B cell (primary cell): ENCODE results near the gene ARL17B. TPM values are rescaled to one million over a fixed set of nuclear protein-coding genes. Genes with fewer than 3 reads are reported as not detected.
A peak's percentile ranks its signal among the peaks of the same experiment; 100 is the strongest.
"Not testable (repeated sequence)": the region's sequence is repeated elsewhere in the genome, so short reads cannot be mapped to it uniquely, and the experiment has no call there.

Source experiments
- ATAC-seq: fragments of 200-7000 bp; cut with Tn5 transposase; one replicate; pipeline ENCODE4 v1.10.0; 2021; ENCODE audit warnings: low read depth, mild to moderate bottlenecking, moderate number of reproducible peaks, moderate library complexity
- CTCF ChIA-PET: fragments of 350-600 bp; sonication (Branson Sonifier 250); formaldehyde crosslinking; loops from one replicate; lab custom pipeline; 2021; ENCODE audit warnings: antibody characterized with exemption, inconsistent platforms; lab: Charles Lee
- POLR2A ChIA-PET: fragments of 350-600 bp; sonication (Branson Sonifier 250); formaldehyde crosslinking; loops from one replicate; lab custom pipeline; 2021; ENCODE audit warnings: antibody characterized with exemption; lab: Charles Lee
- DNase-seq: peaks from one replicate; pipeline ENCODE4 v3.0.0; 2013
- H2AFZ ChIP-seq: 2 replicates; pipeline ENCODE4 v1.6.1; 2012; ENCODE audit warnings: mild to moderate bottlenecking, low read depth, low read length; ENCODE audit not compliant: insufficient read depth, poor library complexity, severe bottlenecking
- H3K27ac ChIP-seq, 2 donors: 1 replicate in 1 of 2; 2 replicates in 1 of 2; pipeline ENCODE4 v1.5.1; 2012 to 2013; ENCODE audit warnings: low read length in 2 of 2, mild to moderate bottlenecking in 2 of 2, moderate library complexity in 1 of 2
- H3K27me3 ChIP-seq, 4 experiments: fragments of 200-600 bp in 1 of 4; sonication (generic) in 1 of 4; replicated peaks in 1 of 4; 1 replicate in 2 of 4; 2 replicates in 2 of 4; pipeline versions ENCODE4 v1.6.1 to v1.7.0; 2013 to 2016; ENCODE audit warnings: low read length in 3 of 4, mild to moderate bottlenecking in 2 of 4, mixed read lengths in 1 of 4, moderate library complexity in 1 of 4; ENCODE audit not compliant: insufficient read depth in 4 of 4, control insufficient read depth in 3 of 4; ENCODE audit errors: control extremely low read depth in 1 of 4
- H3K36me3 ChIP-seq, 2 experiments: replicated peaks in 1 of 2; 1 replicate in 1 of 2; 2 replicates in 1 of 2; pipeline versions ENCODE4 v1.6.1 to v1.7.1; 2013; ENCODE audit warnings: low read length in 1 of 2; ENCODE audit not compliant: insufficient read depth in 2 of 2, control insufficient read depth in 1 of 2; ENCODE audit errors: control extremely low read depth in 1 of 2, extremely low read depth in 1 of 2
- H3K4me1 ChIP-seq, 2 donors: fragments of 200-600 bp in 1 of 2; sonication (generic) in 1 of 2; 1 replicate in 1 of 2; 2 replicates in 1 of 2; pipeline versions ENCODE4 v1.5.1 to v1.6.1; 2013 to 2017; ENCODE audit warnings: low read length in 2 of 2; ENCODE audit not compliant: control insufficient read depth in 2 of 2, insufficient read depth in 2 of 2
- H3K4me2 ChIP-seq: replicated peaks from 2 replicates; pipeline ENCODE3; 2012; ENCODE audit warnings: mild to moderate bottlenecking, low read depth, low read length; ENCODE audit not compliant: poor library complexity, severe bottlenecking
- H3K4me3 ChIP-seq, 5 experiments: fragments of 200-600 bp in 1 of 5; sonication (generic) in 1 of 5; 1 replicate in 3 of 5; 2 replicates in 2 of 5; pipeline versions ENCODE4 v1.5.1 to v1.7.0; 2011 to 2016; ENCODE audit warnings: low read length in 4 of 5, mild to moderate bottlenecking in 4 of 5, low read depth in 2 of 5, control low read depth in 1 of 5, moderate library complexity in 1 of 5; ENCODE audit not compliant: insufficient read depth in 1 of 5; ENCODE audit errors: control extremely low read depth in 1 of 5, extremely low read depth in 1 of 5
- H3K79me2 ChIP-seq: fragments of 200-600 bp; sonication (generic); one replicate; pipeline ENCODE4 v1.6.0; 2016; ENCODE audit warnings: low read length; ENCODE audit not compliant: control insufficient read depth, insufficient read depth
- H3K9ac ChIP-seq: fragments of 200-600 bp; sonication (generic); 2 replicates; pipeline ENCODE4 v1.6.1; 2017; ENCODE audit warnings: mild to moderate bottlenecking, low read length, moderate library complexity
- H3K9me3 ChIP-seq, 3 donors: one replicate each; pipeline versions ENCODE4 v1.6.1 to v1.7.1; 2013; ENCODE audit warnings: low read length in 2 of 3; ENCODE audit not compliant: control insufficient read depth in 2 of 3, insufficient read depth in 1 of 3; ENCODE audit errors: control extremely low read depth in 1 of 3
- H4K20me1 ChIP-seq: 2 replicates; pipeline ENCODE4 v1.6.0; 2012; ENCODE audit warnings: mild to moderate bottlenecking, low read length; ENCODE audit not compliant: insufficient read depth, control insufficient read depth, poor library complexity, severe bottlenecking
- H3K27ac Mint-ChIP-seq: one replicate; pipeline ENCODE4 v1.8.0; 2021; ENCODE audit warnings: mixed read lengths
- H3K27me3 Mint-ChIP-seq: one replicate; pipeline ENCODE4 v1.8.0; 2021; ENCODE audit warnings: mixed read lengths
- H3K4me1 Mint-ChIP-seq: one replicate; pipeline ENCODE4 v1.8.0; 2021; ENCODE audit warnings: mixed read lengths
- H3K4me3 Mint-ChIP-seq: one replicate; pipeline ENCODE4 v1.8.0; 2021; ENCODE audit warnings: mixed read lengths
- H3K9me3 Mint-ChIP-seq: one replicate; pipeline ENCODE4 v1.8.0; 2022; ENCODE audit warnings: mixed read lengths; ENCODE audit not compliant: insufficient read depth
- WGBS: methylation state at CpG from one replicate; pipeline ENCODE4 v1.1.5; 2013; ENCODE audit warnings: missing lambda C conversion rate; ENCODE audit not compliant: insufficient coverage; 5-methylcytosine and 5-hydroxymethylcytosine counted together
- intact Hi-C: fragments of 100-400 bp; cut with micrococcal nuclease; formaldehyde crosslinking; loops from one replicate; pipeline ENCODE4 v1.10.0; 2022
- polyA plus RNA-seq: library from polyadenylated mRNA; depleted of rRNA; stranded (reverse); fragments of >200 nt; gene quantifications from 2 replicates; pipeline ENCODE4 v1.2.3, GENCODE V29; 2012
- total RNA-seq, 2 donors: library from RNA; stranded (reverse); fragments of 120-200 nt in 1 of 2; gene quantifications; 1 replicate in 1 of 2; 2 replicates in 1 of 2; pipeline versions ENCODE4 v1.2.3 to v1.2.4, GENCODE V29; 2013 to 2022

Gene ARL17B
- total and polyA plus RNA-seq, 2 donors (not counting 1 experiment from before 2014, with no cell fraction given), result 6.8 to 33.4 TPM

GRCh38 chr17:46367520-46367919 lies 6.0 kb upstream of the ARL17B start:
- DNase-seq, H3K4me1 ChIP-seq, H3K4me1 Mint-ChIP-seq, H3K27ac ChIP-seq, H4K20me1 ChIP-seq, H3K27ac Mint-ChIP-seq, POLR2A ChIA-PET, H3K79me2 ChIP-seq, H3K9ac ChIP-seq, H3K36me3 ChIP-seq, CTCF ChIA-PET, intact Hi-C loops, H3K4me3 ChIP-seq, H3K27me3 ChIP-seq, H3K4me2 ChIP-seq, H3K9me3 ChIP-seq, H2AFZ ChIP-seq, H3K27me3 Mint-ChIP-seq, ATAC-seq, H3K9me3 Mint-ChIP-seq, H3K4me3 Mint-ChIP-seq: not testable (repeated sequence)
- no CpG with 5 or more reads among the region's 3 CpGs for WGBS

DNA sequence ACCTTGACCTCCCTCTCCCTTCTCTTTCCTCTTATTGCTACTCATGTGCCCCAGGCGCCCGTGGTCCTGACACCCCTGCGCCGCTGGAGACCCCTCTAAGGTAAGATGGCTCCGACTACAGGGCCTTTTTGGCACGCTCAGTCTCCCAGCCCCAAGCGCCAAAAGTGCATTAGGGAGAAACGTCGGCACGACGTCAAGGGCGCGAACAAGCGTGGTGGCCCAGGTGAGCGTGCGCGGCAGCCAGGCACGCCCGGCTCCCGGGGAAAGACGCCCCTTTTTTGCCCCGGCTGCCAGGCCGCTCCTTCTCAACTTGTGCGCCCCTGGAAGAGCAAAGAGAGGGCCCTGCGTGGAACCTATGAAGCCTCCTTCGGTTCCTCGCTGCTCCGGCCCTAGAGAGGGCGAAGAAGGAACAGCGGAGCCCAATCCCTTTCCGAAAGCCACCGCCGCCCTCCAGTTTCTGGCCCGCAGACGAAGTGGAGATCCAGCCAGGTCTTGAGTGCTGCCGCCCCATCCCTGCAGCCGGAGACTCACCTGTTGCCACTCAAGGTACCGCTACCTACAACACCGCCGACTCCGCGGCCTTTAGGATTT lies 326 bp downstream of the ARL17B start:
- H3K4me2 ChIP-seq, H3K4me1 ChIP-seq, H2AFZ ChIP-seq, H3K27ac Mint-ChIP-seq, H3K9me3 ChIP-seq, H3K9ac ChIP-seq, DNase-seq, H3K4me3 ChIP-seq, H3K79me2 ChIP-seq, H3K27ac ChIP-seq, H4K20me1 ChIP-seq, POLR2A ChIA-PET, H3K4me3 Mint-ChIP-seq, H3K27me3 Mint-ChIP-seq, intact Hi-C loops, H3K36me3 ChIP-seq, H3K4me1 Mint-ChIP-seq, CTCF ChIA-PET, H3K27me3 ChIP-seq, H3K9me3 Mint-ChIP-seq: not testable (repeated sequence)
- ATAC-seq, result peak; percentile 32
- no CpG with 5 or more reads among the region's 42 CpGs for WGBS

GRCh38 chr17:46353856-46354255 lies 7.7 kb downstream of the ARL17B start:
- H3K4me3 Mint-ChIP-seq, CTCF ChIA-PET, H3K9me3 ChIP-seq, H3K36me3 ChIP-seq, DNase-seq, H4K20me1 ChIP-seq, H2AFZ ChIP-seq, H3K79me2 ChIP-seq, H3K27ac ChIP-seq, H3K27me3 ChIP-seq, POLR2A ChIA-PET, H3K27me3 Mint-ChIP-seq, H3K9ac ChIP-seq, H3K4me1 ChIP-seq, H3K9me3 Mint-ChIP-seq, H3K4me1 Mint-ChIP-seq, H3K4me3 ChIP-seq, ATAC-seq, H3K4me2 ChIP-seq, intact Hi-C loops, H3K27ac Mint-ChIP-seq: not testable (repeated sequence)
- WGBS, result no CpG with 5 or more reads among the region's 4 CpGs

- H3K9me3 ChIP-seq, H3K4me3 ChIP-seq, H3K27ac ChIP-seq, H3K4me1 Mint-ChIP-seq, H3K27me3 ChIP-seq, H3K4me3 Mint-ChIP-seq, H3K4me2 ChIP-seq, POLR2A ChIA-PET, H3K36me3 ChIP-seq, H3K27ac Mint-ChIP-seq, H3K79me2 ChIP-seq, H2AFZ ChIP-seq, DNase-seq, H4K20me1 ChIP-seq, CTCF ChIA-PET, H3K4me1 ChIP-seq, H3K9me3 Mint-ChIP-seq, intact Hi-C loops, H3K27me3 Mint-ChIP-seq, H3K9ac ChIP-seq, ATAC-seq: not testable (repeated sequence)
- whole genome bisulfite sequencing, result no CpG with 5 or more reads among the region's 1 CpG
Measured at GRCh38 chr17:46349060-46349459, 12.5 kb downstream of the ARL17B start.
